Measurements from ENCODE around the gene FGFBP1.
"Not testable (repeated sequence)": the region's sequence is repeated elsewhere in the genome, so short reads cannot be mapped to it uniquely, and the experiment has no call there.

The FGFBP1 gene

DNA sequence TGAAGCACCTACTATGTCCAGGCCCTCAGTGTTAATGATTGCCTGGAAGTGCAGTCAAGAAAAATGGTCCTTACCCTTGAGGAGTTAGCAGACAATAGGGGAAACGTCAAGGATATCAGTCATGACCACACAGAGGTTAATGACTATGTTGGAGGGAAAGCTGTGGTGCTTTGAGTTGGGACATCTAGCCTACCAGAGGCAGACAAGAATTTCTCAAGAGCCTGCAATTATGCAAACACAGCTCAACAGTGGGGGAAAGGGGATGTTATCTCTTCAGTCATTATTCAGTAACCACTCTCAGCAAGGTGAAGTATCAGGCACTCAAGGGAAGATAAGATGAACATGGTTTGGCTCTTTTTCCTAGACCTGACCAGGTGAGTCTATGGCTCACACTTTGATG, 7.0 kb upstream of the FGFBP1 start:
- no peak for DNase-seq (ENCODE audit: low spot score)

DNA sequence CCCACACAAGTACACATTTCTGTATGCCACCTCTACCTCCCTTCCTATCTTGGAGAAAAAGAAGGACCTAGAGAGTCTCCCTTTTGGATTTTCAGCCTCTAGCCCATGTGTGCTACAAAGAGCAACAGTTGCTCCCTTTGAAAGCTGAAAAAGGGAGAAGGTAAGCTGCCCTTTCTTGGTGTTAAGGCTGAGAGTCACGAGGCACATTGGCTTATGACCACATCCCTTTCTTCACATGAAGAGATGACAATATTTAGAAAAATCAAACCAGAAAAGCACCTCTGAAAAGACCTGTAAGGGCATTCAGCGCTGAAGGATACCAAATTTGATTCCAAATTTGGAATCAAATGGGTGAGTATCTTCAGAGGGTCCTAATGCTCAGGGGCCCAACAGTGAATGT, 6.4 kb upstream of the FGFBP1 start:
- DNase-seq (ENCODE audit: low spot score): no peak

DNA sequence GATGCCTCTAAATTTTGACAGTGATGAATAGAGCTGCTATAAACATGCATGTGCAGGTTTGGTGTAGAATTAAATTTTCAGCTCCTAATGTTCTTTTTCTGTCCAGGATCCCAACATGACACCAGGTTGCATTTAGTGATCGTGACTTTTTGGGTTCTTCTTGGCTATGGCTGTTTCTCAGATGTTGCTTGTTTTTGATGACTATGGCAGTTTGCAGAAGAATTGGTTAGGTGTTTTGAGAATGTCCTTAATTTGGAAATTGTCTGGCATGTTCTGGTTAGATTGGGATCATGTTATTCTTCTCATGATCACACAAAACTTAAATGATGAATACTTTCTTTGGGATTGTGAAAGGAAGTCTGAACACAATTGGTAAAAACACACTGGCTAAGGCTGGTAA, 3.7 kb upstream of the FGFBP1 start:
- no peak for DNase-seq (ENCODE audit: low spot score)

GRCh38 chr4:15938182-15938581, 358 bp downstream of the FGFBP1 start:
- no peak for DNase-seq (ENCODE audit: low spot score)

DNA sequence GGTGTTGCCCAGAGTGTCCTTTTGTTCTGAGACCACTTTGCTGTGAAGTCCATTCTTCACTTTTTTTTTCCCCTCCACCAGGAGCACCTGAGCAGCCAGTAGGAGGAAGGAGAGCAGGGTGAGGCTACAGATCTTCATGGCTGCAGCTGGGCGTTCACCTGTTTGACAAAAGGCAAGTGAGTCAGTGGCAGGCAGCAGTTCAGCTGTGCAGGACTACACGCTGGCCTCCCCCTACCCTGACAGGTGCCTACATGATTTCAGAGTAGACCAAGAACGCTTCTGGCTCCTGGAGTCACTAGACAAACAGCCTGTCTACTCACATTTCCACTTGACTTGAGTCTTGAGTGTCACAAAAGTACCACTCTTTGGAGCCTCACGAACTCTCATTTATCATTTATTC, 2.0 kb downstream of the FGFBP1 start:
- no peak for DNase-seq (ENCODE audit: low spot score)

GRCh38 chr4:15935504-15936402, 2.8 kb downstream of the FGFBP1 start:
- DNase-seq (ENCODE audit: low spot score): no peak

DNA sequence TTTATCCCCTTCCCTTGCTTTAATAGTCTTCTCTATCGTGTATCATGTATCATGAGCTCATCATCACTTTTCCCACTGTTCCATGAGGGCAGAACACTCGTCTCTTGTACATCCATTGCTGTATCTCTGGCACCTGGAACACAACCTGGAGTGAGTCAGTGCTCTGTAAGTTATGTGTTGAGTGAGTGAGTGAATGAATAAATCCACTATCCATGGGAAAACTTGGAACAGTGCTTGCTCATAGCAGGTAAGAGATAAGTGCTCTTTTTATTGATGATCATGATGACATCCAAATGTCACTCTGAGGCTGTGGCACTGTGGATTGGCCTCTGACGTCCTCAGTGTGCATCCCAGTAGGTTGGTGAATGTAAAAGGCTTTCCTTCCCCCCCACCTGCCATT, 4.3 kb downstream of the FGFBP1 start:
- DNase-seq (ENCODE audit: low spot score): no peak

GRCh38 chr4:15931451-15932210, 6.9 kb downstream of the FGFBP1 start:
- no peak for DNase-seq (ENCODE audit: low spot score)

DNA sequence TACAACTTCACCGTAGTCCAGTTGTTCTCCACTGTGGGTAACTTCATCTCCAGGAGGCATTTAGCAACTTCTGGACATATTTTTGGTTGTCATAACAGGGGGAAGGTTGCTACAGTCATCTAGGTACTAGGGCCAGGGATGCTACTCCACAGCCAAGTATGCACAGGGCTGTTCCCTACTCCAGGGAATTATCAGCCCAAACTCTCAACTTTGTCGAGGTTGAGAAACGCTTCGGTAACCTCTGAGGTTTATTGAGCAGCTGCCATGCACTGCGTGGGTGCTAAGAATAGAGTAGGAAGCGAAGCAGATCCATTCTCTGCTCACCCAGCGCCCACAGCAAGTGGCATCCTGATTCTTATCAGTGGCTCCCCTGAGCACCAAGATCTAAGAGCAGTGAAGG, 8.2 kb downstream of the FGFBP1 start:
- DNase-seq (ENCODE audit: low spot score): no peak

DNA sequence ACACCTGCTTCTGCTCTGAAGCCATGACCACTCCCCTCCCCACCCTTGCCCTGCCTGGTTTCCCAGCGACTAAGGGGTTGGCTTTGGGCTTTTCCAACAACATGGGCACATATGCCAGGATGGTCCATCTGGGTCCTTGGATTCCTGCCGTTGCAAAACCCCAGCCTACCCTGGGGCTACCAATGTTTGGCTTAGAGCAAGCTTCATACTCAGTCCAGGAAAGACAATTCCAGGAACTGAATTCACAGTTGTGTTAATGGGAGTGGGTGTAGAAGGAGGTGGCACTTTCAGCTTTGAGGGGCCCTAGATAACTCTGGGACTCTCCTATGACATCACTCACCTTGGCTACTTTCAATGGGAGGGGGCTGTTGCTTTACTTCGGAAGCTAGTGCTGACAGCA, 9.0 kb downstream of the FGFBP1 start:
- DNase-seq (ENCODE audit: low spot score): no peak

DNA sequence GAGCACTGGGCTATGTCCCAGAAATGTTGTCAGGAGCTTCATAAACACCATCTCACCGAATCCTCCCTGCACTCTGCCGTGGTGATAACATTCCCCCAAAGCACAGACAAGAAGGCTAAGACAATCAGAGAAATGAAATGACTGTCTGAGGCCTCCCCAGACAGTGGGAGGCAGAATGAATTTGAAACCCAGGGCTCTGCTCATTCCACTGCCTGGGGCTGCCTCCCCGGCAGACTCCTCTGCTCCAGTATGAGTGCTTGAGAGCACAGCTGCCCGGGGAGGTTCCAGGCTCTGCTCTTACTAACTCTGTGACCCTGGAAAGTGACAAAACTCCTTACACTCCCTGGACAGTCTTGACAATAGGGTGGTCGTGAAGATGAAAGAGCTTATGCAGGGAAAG, 9.7 kb downstream of the FGFBP1 start:
- DNase-seq (ENCODE audit: low spot score): no peak

GRCh38 chr4:15926486-15926885, 12.1 kb downstream of the FGFBP1 start:
- no peak for DNase-seq (ENCODE audit: low spot score)

GRCh38 chr4:15925830-15926229, 12.7 kb downstream of the FGFBP1 start:
- no peak for DNase-seq (ENCODE audit: low spot score)

- no peak for DNase-seq (ENCODE audit: low spot score)
Measured at GRCh38 chr4:15921592-15921932, 17.0 kb downstream of the FGFBP1 start.

DNA sequence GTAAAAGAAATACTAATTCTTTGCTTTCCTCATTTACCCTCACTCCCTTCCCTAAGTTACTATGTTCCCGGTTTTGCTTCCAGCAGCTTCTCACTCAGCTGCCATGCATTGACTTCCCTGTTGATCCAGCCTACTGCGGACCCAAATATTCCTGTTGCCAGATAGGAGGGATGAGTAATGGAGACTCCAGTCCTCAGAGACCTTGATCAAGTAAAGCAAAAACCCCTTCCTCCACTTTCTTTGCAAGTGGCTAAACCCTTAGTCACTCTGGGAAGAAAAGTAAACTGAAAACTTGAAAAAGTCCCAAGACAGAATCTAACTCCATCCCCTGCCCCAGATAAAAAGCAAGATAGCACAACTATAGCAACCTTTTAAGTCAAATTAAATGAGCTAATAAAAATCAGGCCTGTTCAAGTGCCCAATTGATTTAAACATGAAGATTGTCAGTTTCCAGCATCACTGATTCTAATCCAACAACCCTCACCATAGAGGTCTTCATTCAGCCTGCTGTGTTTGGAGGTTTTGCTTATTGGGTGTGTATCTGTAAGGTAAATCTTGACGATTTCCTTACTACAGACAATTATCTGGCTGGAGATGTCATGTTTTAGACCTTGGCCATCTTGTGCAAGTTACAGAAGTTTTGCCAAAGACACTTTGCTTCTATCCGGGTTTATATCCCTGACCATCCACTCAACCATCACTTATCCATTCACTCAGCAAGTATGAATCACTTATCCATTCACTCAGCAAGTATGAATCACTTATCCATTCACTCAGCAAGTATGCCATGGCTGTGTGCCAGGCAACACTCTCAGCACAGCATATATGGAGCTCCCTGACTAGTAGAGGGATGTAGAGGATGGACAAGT, 17.6 kb downstream of the FGFBP1 start:
- no peak for DNase-seq (ENCODE audit: low spot score)

- no peak for DNase-seq (ENCODE audit: low spot score)
Measured at GRCh38 chr4:15918484-15919129, 19.9 kb downstream of the FGFBP1 start.

DNA sequence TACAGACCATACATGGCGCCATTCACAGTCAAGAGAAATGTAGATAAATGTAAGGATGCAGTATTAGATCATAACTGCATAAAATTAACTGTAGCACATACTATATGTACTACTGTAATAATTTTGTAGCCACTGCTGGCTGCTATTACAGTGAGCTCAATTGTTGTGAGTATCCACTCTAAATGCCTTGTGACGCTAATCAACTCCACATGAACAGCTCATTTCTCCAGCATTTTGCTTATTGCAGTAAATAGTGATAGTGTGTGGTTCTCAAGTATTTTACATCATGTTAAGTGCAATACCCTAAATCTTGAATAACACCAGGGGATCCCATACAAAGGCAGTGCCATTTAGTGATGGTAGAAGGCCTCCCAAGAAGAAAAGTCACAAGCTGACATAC, 21.2 kb downstream of the FGFBP1 start:
- no peak for DNase-seq (ENCODE audit: low spot score)

GRCh38 chr4:15916358-15916757, 22.2 kb downstream of the FGFBP1 start:
- not testable (repeated sequence) for DNase-seq (ENCODE audit: low spot score)

DNA sequence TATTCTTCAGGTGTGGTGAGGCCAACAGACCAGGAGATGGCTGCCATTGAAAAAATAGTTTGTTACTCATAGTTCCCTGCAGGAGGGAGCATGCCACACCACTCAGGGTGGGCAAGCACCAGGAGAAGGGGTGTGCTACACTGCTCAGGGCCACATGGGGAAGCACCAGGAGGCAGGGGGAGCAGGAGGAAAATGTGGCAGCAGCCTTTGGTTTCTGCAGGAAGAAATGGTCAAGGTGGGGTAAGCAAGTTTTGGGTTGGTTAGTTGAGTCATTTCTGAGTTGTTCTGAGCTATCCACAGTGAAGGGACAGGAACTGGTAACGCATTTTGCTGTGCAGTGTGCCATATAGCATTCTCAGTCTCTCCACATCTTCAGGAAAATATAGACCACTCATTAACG, 23.8 kb downstream of the FGFBP1 start:
- no peak for DNase-seq (ENCODE audit: low spot score)

DNA sequence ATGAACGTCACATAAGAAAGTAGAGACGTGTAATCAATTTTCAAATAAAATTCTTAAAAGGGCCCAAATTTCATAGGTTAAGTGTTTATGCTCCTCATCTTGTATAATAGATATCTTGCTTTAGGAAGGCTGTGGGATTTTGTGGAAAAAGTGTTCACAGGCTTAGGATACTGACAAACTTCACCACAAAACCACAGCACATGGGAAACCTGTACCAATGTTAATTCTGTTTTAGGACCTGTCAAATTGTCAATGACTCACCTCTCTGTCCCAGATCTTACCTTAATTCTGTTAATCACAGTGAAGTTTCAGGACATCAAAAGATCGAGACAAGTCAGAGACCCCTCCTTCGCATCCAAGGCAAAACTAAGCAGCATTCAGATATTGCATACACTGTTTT, 24.2 kb downstream of the FGFBP1 start:
- DNase-seq (ENCODE audit: low spot score): no peak

DNA sequence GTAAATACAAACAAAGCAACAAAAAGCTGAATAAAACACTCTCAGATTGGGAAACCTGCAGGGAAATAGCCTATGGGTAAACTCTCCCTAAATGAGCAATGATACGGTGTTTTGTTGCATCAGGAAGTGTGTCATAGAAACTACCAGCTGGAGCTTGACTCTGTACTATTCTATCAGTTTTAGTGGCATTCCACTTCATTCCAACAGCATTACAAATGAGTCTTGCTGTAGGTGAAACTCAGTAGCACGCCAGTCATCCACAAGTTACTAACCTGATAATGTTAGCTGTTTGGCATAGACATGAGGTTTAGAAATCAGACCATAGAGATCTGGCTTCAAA, 24.9 kb downstream of the FGFBP1 start:
- DNase-seq (ENCODE audit: low spot score): no peak

DNA sequence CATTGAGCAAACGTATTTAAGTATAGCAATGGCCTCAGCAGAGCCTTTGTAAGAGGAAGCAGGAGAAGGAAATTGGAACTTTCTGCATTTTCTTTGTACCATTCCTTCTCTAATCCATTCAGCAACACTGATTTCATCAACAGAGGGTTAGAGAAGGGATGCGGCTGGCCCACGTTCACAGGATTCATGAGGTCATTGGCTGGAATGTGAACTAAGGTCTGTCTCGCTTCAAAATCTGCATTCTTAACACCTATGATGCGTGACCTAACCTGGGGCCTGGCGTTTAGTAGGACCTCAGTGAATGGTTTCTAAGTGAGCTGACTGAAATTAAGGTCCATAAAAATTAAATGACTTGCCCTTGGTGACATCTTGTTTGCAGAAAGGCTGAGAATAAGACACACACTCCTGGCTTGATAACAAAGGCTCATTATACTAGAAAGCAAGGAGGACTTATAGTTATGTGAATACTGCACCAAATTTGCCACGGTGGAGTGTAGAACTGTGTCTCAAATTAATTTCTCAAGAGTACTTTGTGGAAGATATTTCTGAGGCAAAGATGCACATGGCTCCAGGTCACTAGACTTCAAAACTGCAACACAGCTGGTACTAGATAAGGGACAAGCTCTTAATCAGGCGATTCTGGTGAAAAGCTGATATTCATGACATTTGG, 25.4 kb downstream of the FGFBP1 start:
- DNase-seq (ENCODE audit: low spot score): no peak
